ENCODE data around the gene TULP4. TPM values are rescaled to one million over a fixed set of nuclear protein-coding genes. Genes with fewer than 3 reads are reported as not detected.

TULP4 gene
- total RNA-seq, 1 experiment from 2014 or later: 126 TPM

GRCh38 chr6:158415666-158416065, 103.4 kb downstream of the TULP4 start:
- Mint-ChIP-seq H3K27ac (ENCODE audit: unreplicated experiment) (no peak overlapping the region), H3K4me3 (ENCODE audit: unreplicated experiment) (no peak overlapping the region), H3K9me3 (ENCODE audit: unreplicated experiment) (no peaks in the 10 kb centered on the region), H3K27me3 (ENCODE audit: insufficient read depth, unreplicated experiment) (no peaks in the 10 kb centered on the region), H3K4me1 (ENCODE audit: low read depth, unreplicated experiment) (no peaks in the 10 kb centered on the region), H3K36me3 (ENCODE audit: insufficient read depth, unreplicated experiment) (peaks cover 41% of the 10 kb centered on the region)
- ChIA-PET POLR2A (no interaction called here), CTCF (no interaction called here)
- H3K4me1 ChIP-seq: no peaks in the 10 kb centered on the region
- H3K36me3 ChIP-seq (ENCODE audit: control insufficient read depth, insufficient read depth, low read length): peaks cover 1% of the 10 kb centered on the region; the same call in 1 of the 2 replicates
- TF ChIP-seq, protein P1, sequence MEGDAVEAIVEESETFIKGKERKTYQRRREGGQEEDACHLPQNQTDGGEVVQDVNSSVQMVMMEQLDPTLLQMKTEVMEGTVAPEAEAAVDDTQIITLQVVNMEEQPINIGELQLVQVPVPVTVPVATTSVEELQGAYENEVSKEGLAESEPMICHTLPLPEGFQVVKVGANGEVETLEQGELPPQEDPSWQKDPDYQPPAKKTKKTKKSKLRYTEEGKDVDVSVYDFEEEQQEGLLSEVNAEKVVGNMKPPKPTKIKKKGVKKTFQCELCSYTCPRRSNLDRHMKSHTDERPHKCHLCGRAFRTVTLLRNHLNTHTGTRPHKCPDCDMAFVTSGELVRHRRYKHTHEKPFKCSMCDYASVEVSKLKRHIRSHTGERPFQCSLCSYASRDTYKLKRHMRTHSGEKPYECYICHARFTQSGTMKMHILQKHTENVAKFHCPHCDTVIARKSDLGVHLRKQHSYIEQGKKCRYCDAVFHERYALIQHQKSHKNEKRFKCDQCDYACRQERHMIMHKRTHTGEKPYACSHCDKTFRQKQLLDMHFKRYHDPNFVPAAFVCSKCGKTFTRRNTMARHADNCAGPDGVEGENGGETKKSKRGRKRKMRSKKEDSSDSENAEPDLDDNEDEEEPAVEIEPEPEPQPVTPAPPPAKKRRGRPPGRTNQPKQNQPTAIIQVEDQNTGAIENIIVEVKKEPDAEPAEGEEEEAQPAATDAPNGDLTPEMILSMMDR (IDR thresholded peaks at IDR 0.05; ENCODE audit: insufficient read depth in 1 of 2, low read depth in 1 of 2, low read length in 1 of 2, severe bottlenecking in 1 of 2, unreplicated experiment in 1 of 2): no peak
- H3K27me3 ChIP-seq (replicated peaks; ENCODE audit: control insufficient read depth, insufficient read depth, low read length): no peaks in the 10 kb centered on the region
- intact Hi-C loops (cut with micrococcal nuclease; ENCODE audit: unreplicated experiment): no loop called here
- H3K4me3 ChIP-seq (ENCODE audit: low read depth, low read length): no peak overlapping the region
- H3K9me3 ChIP-seq: no peaks in the 10 kb centered on the region
- BruUV-seq (replicated peaks): no TSS peak
- DNase-seq: no peak

- Histone ChIP-seq H3K9me3 (no peaks in the 10 kb centered on the region), H3K4me1 (no peaks in the 10 kb centered on the region), H3K4me3 (ENCODE audit: low read depth, low read length) (no peak overlapping the region), H3K36me3 (ENCODE audit: control insufficient read depth, insufficient read depth, low read length) (peaks cover 1% of the 10 kb centered on the region; the same call in 1 of the 2 replicates), H3K27me3 (replicated peaks; ENCODE audit: control insufficient read depth, insufficient read depth, low read length) (no peaks in the 10 kb centered on the region)
- ChIA-PET POLR2A (no interaction called here), CTCF (no interaction called here)
- H3K4me1 Mint-ChIP-seq (ENCODE audit: low read depth, unreplicated experiment): no peaks in the 10 kb centered on the region
- H3K4me3 Mint-ChIP-seq (ENCODE audit: unreplicated experiment): no peak overlapping the region
- intact Hi-C loops (cut with micrococcal nuclease; ENCODE audit: unreplicated experiment): no loop called here
- H3K27me3 Mint-ChIP-seq (ENCODE audit: insufficient read depth, unreplicated experiment): no peaks in the 10 kb centered on the region
- no peak overlapping the region for H3K27ac Mint-ChIP-seq (ENCODE audit: unreplicated experiment)
- peaks cover 45% of the 10 kb centered on the region for H3K36me3 Mint-ChIP-seq (ENCODE audit: insufficient read depth, unreplicated experiment)
- DNase-seq: no peak
- BruUV-seq (replicated peaks): no TSS peak
- H3K9me3 Mint-ChIP-seq (ENCODE audit: unreplicated experiment): peaks cover 8% of the 10 kb centered on the region
- TF ChIP-seq, protein P1 (IDR thresholded peaks at IDR 0.05; ENCODE audit: insufficient read depth in 1 of 2, low read depth in 1 of 2, low read length in 1 of 2, severe bottlenecking in 1 of 2, unreplicated experiment in 1 of 2): no peak
Observed at GRCh38 chr6:158416883-158417759, 104.9 kb downstream of the TULP4 start.

- Mint-ChIP-seq H3K4me1 (ENCODE audit: low read depth, unreplicated experiment) (no peaks in the 10 kb centered on the region), H3K9me3 (ENCODE audit: unreplicated experiment) (peaks cover 14% of the 10 kb centered on the region), H3K27me3 (ENCODE audit: insufficient read depth, unreplicated experiment) (no peaks in the 10 kb centered on the region), H3K4me3 (ENCODE audit: unreplicated experiment) (no peak overlapping the region), H3K36me3 (ENCODE audit: insufficient read depth, unreplicated experiment) (peaks cover 50% of the 10 kb centered on the region), H3K27ac (ENCODE audit: unreplicated experiment) (no peak overlapping the region)
- H3K4me3 ChIP-seq (ENCODE audit: low read depth, low read length): no peak overlapping the region
- no TSS peak for BruUV-seq (replicated peaks)
- no peaks in the 10 kb centered on the region for H3K27me3 ChIP-seq (replicated peaks; ENCODE audit: control insufficient read depth, insufficient read depth, low read length)
- DNase-seq: no peak
- no peaks in the 10 kb centered on the region for H3K9me3 ChIP-seq
- intact Hi-C loops (cut with micrococcal nuclease; ENCODE audit: unreplicated experiment): no loop called here
- POLR2A ChIA-PET: no interaction called here
- TF ChIP-seq, protein P1 (IDR thresholded peaks at IDR 0.05; ENCODE audit: insufficient read depth in 1 of 2, low read depth in 1 of 2, low read length in 1 of 2, severe bottlenecking in 1 of 2, unreplicated experiment in 1 of 2): no peak
- H3K36me3 ChIP-seq (ENCODE audit: control insufficient read depth, insufficient read depth, low read length): peaks cover 1% of the 10 kb centered on the region; the same call in 1 of the 2 replicates
- no peaks in the 10 kb centered on the region for H3K4me1 ChIP-seq
- CTCF ChIA-PET: no interaction called here
Observed at GRCh38 chr6:158417760-158418098, 105.5 kb downstream of the TULP4 start.
